ENCODE results near the gene MRGPRX3.

- TF ChIP-seq, protein P1, sequence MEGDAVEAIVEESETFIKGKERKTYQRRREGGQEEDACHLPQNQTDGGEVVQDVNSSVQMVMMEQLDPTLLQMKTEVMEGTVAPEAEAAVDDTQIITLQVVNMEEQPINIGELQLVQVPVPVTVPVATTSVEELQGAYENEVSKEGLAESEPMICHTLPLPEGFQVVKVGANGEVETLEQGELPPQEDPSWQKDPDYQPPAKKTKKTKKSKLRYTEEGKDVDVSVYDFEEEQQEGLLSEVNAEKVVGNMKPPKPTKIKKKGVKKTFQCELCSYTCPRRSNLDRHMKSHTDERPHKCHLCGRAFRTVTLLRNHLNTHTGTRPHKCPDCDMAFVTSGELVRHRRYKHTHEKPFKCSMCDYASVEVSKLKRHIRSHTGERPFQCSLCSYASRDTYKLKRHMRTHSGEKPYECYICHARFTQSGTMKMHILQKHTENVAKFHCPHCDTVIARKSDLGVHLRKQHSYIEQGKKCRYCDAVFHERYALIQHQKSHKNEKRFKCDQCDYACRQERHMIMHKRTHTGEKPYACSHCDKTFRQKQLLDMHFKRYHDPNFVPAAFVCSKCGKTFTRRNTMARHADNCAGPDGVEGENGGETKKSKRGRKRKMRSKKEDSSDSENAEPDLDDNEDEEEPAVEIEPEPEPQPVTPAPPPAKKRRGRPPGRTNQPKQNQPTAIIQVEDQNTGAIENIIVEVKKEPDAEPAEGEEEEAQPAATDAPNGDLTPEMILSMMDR (conservative IDR thresholded peaks at IDR 0.05; ENCODE audit: low read depth, low read length) = no peak
- TF ChIP-seq EZH2 (IDR thresholded peaks at IDR 0.05; ENCODE audit: low read length, unreplicated experiment) = no peak
Observed at GRCh38 chr11:18151581-18151980, 19.2 kb downstream of the MRGPRX3 start.

All from PC-3 (cell line).